GM12878 (cell line): ENCODE data around the gene FAM222B.

Experiments
- MXI1 ChIP-seq: fragments of 150-350 bp; IDR thresholded peaks from 2 replicates; pipeline ENCODE4 v1.6.1; 2011; ENCODE audit warnings: low read depth, mild to moderate bottlenecking, inconsistent platforms, low read length, improper control_type of control experiment
- TBL1XR1 ChIP-seq: IDR thresholded peaks from 2 replicates; pipeline ENCODE4 v1.6.1; 2012; ENCODE audit warnings: low read depth, low read length, improper control_type of control experiment
- TF ChIP-seq, protein P1 (sequence below): IDR thresholded peaks from 2 replicates; pipeline ENCODE4 v1.6.1; 2012; ENCODE audit warnings: low read depth, low read length, improper control_type of control experiment
- TF ChIP-seq, protein P2 (sequence below), 3 experiments: IDR thresholded peaks in 2 of 3; conservative IDR thresholded peaks in 1 of 3; 2 replicates each; pipeline ENCODE4 v1.5.1; 2011; ENCODE audit warnings: low read depth in 3 of 3, low read length in 3 of 3, mild to moderate bottlenecking in 3 of 3, control low read depth in 2 of 3, moderate library complexity in 2 of 3, inconsistent platforms in 1 of 3, mixed read lengths in 1 of 3; ENCODE audit not compliant: control insufficient read depth in 2 of 3, insufficient read depth in 1 of 3; ENCODE audit errors: extremely low read depth in 1 of 3

DNA sequence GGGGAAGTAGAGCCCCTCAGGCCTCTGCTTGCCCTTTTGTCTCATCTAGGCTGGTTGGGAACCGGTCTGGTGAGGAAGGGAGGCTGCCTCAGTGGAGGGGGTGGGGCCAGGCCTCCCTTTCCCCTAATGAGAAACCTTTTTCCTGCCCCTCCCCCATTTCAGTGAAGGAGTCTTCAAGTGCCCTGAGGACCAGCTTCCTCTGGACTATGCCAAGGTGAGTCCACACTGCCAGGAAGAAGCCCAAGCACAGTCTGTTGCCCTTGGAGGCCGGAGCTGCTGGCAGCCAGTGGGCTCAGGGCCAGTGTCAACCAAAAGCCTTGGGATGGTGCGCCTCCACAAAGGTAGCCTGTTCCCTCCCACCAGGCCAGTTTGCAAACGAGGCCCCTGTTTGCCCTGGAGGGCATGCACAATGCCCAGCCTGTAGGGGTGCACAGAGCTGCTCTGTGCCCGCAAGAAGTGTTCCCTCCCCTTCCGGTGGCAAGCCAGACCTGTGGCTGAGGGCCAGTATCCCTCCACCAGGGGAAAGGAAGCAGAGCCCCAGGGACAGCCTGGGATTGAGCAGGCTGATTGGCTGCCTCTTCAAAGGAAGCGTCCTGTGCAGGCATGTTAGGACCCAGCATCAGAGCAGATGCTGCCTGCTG lies 95.4 kb downstream of the FAM222B start:
- TF ChIP-seq TBL1XR1 (no peak), MXI1 (no peak)
- TF ChIP-seq, protein P1, sequence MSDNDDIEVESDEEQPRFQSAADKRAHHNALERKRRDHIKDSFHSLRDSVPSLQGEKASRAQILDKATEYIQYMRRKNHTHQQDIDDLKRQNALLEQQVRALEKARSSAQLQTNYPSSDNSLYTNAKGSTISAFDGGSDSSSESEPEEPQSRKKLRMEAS, result no peak
- TF ChIP-seq, protein P2, sequence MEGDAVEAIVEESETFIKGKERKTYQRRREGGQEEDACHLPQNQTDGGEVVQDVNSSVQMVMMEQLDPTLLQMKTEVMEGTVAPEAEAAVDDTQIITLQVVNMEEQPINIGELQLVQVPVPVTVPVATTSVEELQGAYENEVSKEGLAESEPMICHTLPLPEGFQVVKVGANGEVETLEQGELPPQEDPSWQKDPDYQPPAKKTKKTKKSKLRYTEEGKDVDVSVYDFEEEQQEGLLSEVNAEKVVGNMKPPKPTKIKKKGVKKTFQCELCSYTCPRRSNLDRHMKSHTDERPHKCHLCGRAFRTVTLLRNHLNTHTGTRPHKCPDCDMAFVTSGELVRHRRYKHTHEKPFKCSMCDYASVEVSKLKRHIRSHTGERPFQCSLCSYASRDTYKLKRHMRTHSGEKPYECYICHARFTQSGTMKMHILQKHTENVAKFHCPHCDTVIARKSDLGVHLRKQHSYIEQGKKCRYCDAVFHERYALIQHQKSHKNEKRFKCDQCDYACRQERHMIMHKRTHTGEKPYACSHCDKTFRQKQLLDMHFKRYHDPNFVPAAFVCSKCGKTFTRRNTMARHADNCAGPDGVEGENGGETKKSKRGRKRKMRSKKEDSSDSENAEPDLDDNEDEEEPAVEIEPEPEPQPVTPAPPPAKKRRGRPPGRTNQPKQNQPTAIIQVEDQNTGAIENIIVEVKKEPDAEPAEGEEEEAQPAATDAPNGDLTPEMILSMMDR (IDR thresholded peaks at IDR 0.05 in 2 of 3, conservative IDR thresholded peaks at IDR 0.05 in 1 of 3; ENCODE audit: control insufficient read depth in 2 of 3, extremely low read depth in 1 of 3, insufficient read depth in 1 of 3, low read depth in 3 of 3, low read length in 3 of 3), result no peak
